H9 (cell line): ENCODE data around the gene FAM222B. TPM values are rescaled to one million over a fixed set of nuclear protein-coding genes. Genes with fewer than 3 reads are reported as not detected.

Source experiments
- DNase-seq: peaks from one replicate; pipeline ENCODE4 v3.0.0-alpha.2; 2017
- H2AFZ ChIP-seq: one replicate; pipeline ENCODE4 v1.6.1; 2013; ENCODE audit warnings: mild to moderate bottlenecking, low read length, control low read depth, moderate library complexity
- H2AK5ac ChIP-seq: 2 replicates; pipeline ENCODE4 v1.6.1; 2013; ENCODE audit warnings: low read length, control low read depth, mixed read lengths; ENCODE audit not compliant: insufficient read length
- H2BK120ac ChIP-seq: one replicate; pipeline ENCODE4 v1.6.1; 2013; ENCODE audit warnings: low read depth, mild to moderate bottlenecking, low read length, control low read depth, inconsistent platforms; ENCODE audit not compliant: poor library complexity, severe bottlenecking
- H2BK12ac ChIP-seq: 2 replicates; pipeline ENCODE4 v1.6.1; 2013; ENCODE audit warnings: low read length, control low read depth, mixed read lengths, low read depth; ENCODE audit not compliant: insufficient read length
- H2BK15ac ChIP-seq: 2 replicates; pipeline ENCODE4 v1.6.1; 2013; ENCODE audit warnings: low read depth, low read length, control low read depth
- H2BK20ac ChIP-seq: one replicate; pipeline ENCODE4 v1.6.1; 2013; ENCODE audit warnings: low read depth, mild to moderate bottlenecking, low read length, control low read depth, inconsistent platforms; ENCODE audit not compliant: poor library complexity, severe bottlenecking
- H2BK5ac ChIP-seq: 2 replicates; pipeline ENCODE4 v1.6.1; 2013; ENCODE audit warnings: low read length, control low read depth, mixed read lengths; ENCODE audit not compliant: insufficient read length
- H3K14ac ChIP-seq: 2 replicates; pipeline ENCODE4 v1.6.1; 2013; ENCODE audit warnings: low read length, control low read depth; ENCODE audit not compliant: insufficient read depth
- H3K18ac ChIP-seq: 2 replicates; pipeline ENCODE4 v1.6.1; 2013; ENCODE audit warnings: low read depth, mild to moderate bottlenecking, mixed read lengths, low read length, control low read depth; ENCODE audit not compliant: insufficient read length
- H3K23ac ChIP-seq: 2 replicates; pipeline ENCODE4 v1.6.1; 2013; ENCODE audit warnings: low read length, control low read depth, mixed read lengths, low read depth; ENCODE audit not compliant: insufficient read length
- H3K23me2 ChIP-seq: 2 replicates; pipeline ENCODE4 v1.6.1; 2013; ENCODE audit warnings: low read depth, mild to moderate bottlenecking, mixed read lengths, low read length, control low read depth; ENCODE audit not compliant: insufficient read length, poor library complexity, severe bottlenecking
- H3K27ac ChIP-seq: 2 replicates; pipeline ENCODE4 v1.5.1; 2013; ENCODE audit warnings: low read length, control low read depth, mixed read lengths, low read depth; ENCODE audit not compliant: insufficient read length
- H3K27me3 ChIP-seq: 2 replicates; pipeline ENCODE4 v1.6.1; 2013; ENCODE audit warnings: low read length, control low read depth, inconsistent platforms; ENCODE audit not compliant: insufficient read depth
- H3K4ac ChIP-seq: 2 replicates; pipeline ENCODE4 v1.6.1; 2013; ENCODE audit warnings: low read depth, mild to moderate bottlenecking, control low read depth, inconsistent platforms, low read length, moderate library complexity
- H3K4me1 ChIP-seq: 2 replicates; pipeline ENCODE4 v1.6.1; 2013; ENCODE audit warnings: low read length, control low read depth, inconsistent platforms; ENCODE audit not compliant: insufficient read depth
- H3K4me2 ChIP-seq: 2 replicates; pipeline ENCODE4 v1.6.1; 2013; ENCODE audit warnings: low read length, control low read depth, mixed read lengths; ENCODE audit not compliant: insufficient read length, insufficient read depth
- H3K56ac ChIP-seq: 2 replicates; pipeline ENCODE4 v1.6.1; 2013; ENCODE audit warnings: low read depth, mild to moderate bottlenecking, mixed read lengths, low read length, control low read depth; ENCODE audit not compliant: insufficient read length
- H3K79me1 ChIP-seq: 2 replicates; pipeline ENCODE4 v1.6.1; 2013; ENCODE audit warnings: low read depth, mild to moderate bottlenecking, moderate library complexity, low read length, control low read depth, inconsistent platforms; ENCODE audit not compliant: insufficient read depth, poor library complexity, severe bottlenecking
- H3K79me2 ChIP-seq: 2 replicates; pipeline ENCODE4 v1.6.1; 2013; ENCODE audit warnings: low read length, control low read depth, inconsistent platforms; ENCODE audit not compliant: insufficient read depth
- H3K9ac ChIP-seq: 2 replicates; pipeline ENCODE4 v1.6.1; 2013; ENCODE audit warnings: low read length, control low read depth, mixed read lengths; ENCODE audit not compliant: insufficient read length; ENCODE audit errors: extremely low read depth
- H3K9me3 ChIP-seq: one replicate; pipeline ENCODE4 v1.6.1; 2013; ENCODE audit warnings: low read depth, low read length, inconsistent platforms; ENCODE audit not compliant: control insufficient read depth
- H3T11ph ChIP-seq: one replicate; pipeline ENCODE4 v1.6.1; 2013; ENCODE audit warnings: mild to moderate bottlenecking, low read length, control low read depth, inconsistent platforms
- H4K20me1 ChIP-seq: one replicate; pipeline ENCODE4 v1.6.1; 2013; ENCODE audit not compliant: control insufficient read depth, insufficient read length, insufficient read depth
- H4K5ac ChIP-seq: 2 replicates; pipeline ENCODE4 v1.6.1; 2013; ENCODE audit warnings: low read depth, mild to moderate bottlenecking, mixed read lengths, low read length, control low read depth; ENCODE audit not compliant: insufficient read length
- H4K8ac ChIP-seq: replicated peaks from 2 replicates; pipeline ENCODE4 v1.6.1; 2013; ENCODE audit warnings: low read length, control low read depth, mixed read lengths, low read depth; ENCODE audit not compliant: insufficient read length
- H4K91ac ChIP-seq: 2 replicates; pipeline ENCODE4 v1.6.1; 2013; ENCODE audit warnings: low read depth, mild to moderate bottlenecking, moderate library complexity, mixed read lengths, low read length, control low read depth; ENCODE audit not compliant: insufficient read length
- H3K27ac Mint-ChIP-seq, 3 experiments: 2 replicates in 2 of 3; 3 replicates in 1 of 3; pipeline ENCODE4 v1.8.0; 2020 to 2021; ENCODE audit warnings: mixed read lengths in 3 of 3, mild to moderate bottlenecking in 1 of 3, moderate library complexity in 1 of 3
- H3K27me3 Mint-ChIP-seq: 2 replicates; pipeline ENCODE4 v1.8.0; 2021; ENCODE audit warnings: low read depth, mild to moderate bottlenecking, moderate library complexity, mixed read lengths
- H3K36me3 Mint-ChIP-seq, 3 experiments: 2 replicates in 2 of 3; 3 replicates in 1 of 3; pipeline ENCODE4 v1.8.0; 2020 to 2021; ENCODE audit warnings: low read depth in 3 of 3, mixed read lengths in 3 of 3; ENCODE audit not compliant: insufficient read depth in 1 of 3
- H3K4me1 Mint-ChIP-seq, 2 experiments: 2 replicates each; pipeline ENCODE4 v1.8.0; 2020; ENCODE audit warnings: mixed read lengths in 2 of 2
- H3K4me3 Mint-ChIP-seq, 2 experiments: 2 replicates in 1 of 2; 3 replicates in 1 of 2; pipeline ENCODE4 v1.8.0; 2020 to 2021; ENCODE audit warnings: mild to moderate bottlenecking in 2 of 2, mixed read lengths in 2 of 2, moderate library complexity in 1 of 2
- H3K9me3 Mint-ChIP-seq, 2 experiments: 2 replicates in 1 of 2; 3 replicates in 1 of 2; pipeline ENCODE4 v1.8.0; 2020; ENCODE audit warnings: mild to moderate bottlenecking in 2 of 2, mixed read lengths in 2 of 2, moderate library complexity in 1 of 2
- WGBS: extraction: QIAGEN DNeasy Blood & Tissue Kit; methylation state at CpG from one replicate; pipeline ENCODE4 v1.1.7; 2013; ENCODE audit warnings: missing lambda C conversion rate, low lambda C conversion rate, mixed read lengths; ENCODE audit not compliant: insufficient read length; ENCODE audit errors: extremely low coverage; 5-methylcytosine and 5-hydroxymethylcytosine counted together
- total RNA-seq: library from RNA; stranded (reverse); gene quantifications from 2 replicates; pipeline ENCODE4 v1.2.1, GENCODE V29; 2021
- TF ChIP-seq, protein P1 (sequence below): fragments of 200-600 bp; sonication (generic); conservative IDR thresholded peaks from 3 replicates; pipeline ENCODE4 v1.8.0; 2021; ENCODE audit warnings: antibody characterized with exemption, mild to moderate bottlenecking

Gene FAM222B
- total RNA-seq, 1 experiment from 2014 or later, result 76.1 TPM

DNA sequence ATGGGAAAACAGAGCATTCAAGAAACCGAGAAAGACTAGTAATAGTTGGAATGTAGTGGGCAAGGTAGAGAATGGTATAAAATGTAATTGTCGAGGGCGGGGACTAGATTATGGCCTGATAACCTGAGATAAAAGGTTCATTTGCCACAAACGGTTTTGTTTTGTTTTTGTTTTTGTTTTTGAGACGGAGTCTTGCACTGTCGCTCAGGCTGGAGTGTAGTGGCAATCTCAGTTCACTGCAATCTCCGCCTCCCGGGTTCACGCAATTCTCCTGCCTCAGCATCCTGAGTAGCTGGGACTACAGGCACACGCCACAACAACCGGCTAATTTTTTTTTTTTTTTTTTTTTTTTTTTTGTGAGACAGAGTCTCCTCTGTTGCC lies 112.7 kb downstream of the FAM222B start:
- Mint-ChIP-seq H3K27me3 (no peaks in the 10 kb centered on the region; the same call in 1 of the 2 replicates), H3K27ac (peak overlapping the region; percentile 22 to 56 (median 52); a peak in 4 of 7 replicates), H3K9me3 (no peaks in the 10 kb centered on the region; a peak in 2 of 5 replicates), H3K36me3 (peaks cover 0 to 11% (median 11%) of the 10 kb centered on the region in 3 experiments; a peak in 5 of 7 replicates), H3K4me1 (peaks cover 6 to 9% of the 10 kb centered on the region in 2 experiments), H3K4me3 (peak overlapping the region in 1 of 2 experiments; percentile 21; a peak in 1 of 5 replicates)
- no peaks in the 10 kb centered on the region for H3K9me3 ChIP-seq
- H4K91ac ChIP-seq, result no peak overlapping the region
- no peak overlapping the region for H3K56ac ChIP-seq
- H3K27me3 ChIP-seq, result no peaks in the 10 kb centered on the region
- no peak overlapping the region for H2BK12ac ChIP-seq
- no peak for DNase-seq
- no peaks in the 10 kb centered on the region for H4K20me1 ChIP-seq
- no peak overlapping the region for H3K23ac ChIP-seq
- H2BK5ac ChIP-seq, result no peak overlapping the region
- H3T11ph ChIP-seq, result no peak overlapping the region
- no peak overlapping the region for H4K8ac ChIP-seq
- no peak overlapping the region for H2BK20ac ChIP-seq
- 100% methylated on average over 2 of the region's 11 CpGs for WGBS
- H3K4me1 ChIP-seq, result no peaks in the 10 kb centered on the region
- peaks cover 20% of the 10 kb centered on the region for H3K23me2 ChIP-seq
- no peak overlapping the region for H3K14ac ChIP-seq
- no peak overlapping the region for H3K9ac ChIP-seq
- no peak overlapping the region for H2AK5ac ChIP-seq
- no peaks in the 10 kb centered on the region for H3K79me2 ChIP-seq
- H3K79me1 ChIP-seq, result no peaks in the 10 kb centered on the region
- no peak overlapping the region for H3K4me2 ChIP-seq
- TF ChIP-seq, protein P1, sequence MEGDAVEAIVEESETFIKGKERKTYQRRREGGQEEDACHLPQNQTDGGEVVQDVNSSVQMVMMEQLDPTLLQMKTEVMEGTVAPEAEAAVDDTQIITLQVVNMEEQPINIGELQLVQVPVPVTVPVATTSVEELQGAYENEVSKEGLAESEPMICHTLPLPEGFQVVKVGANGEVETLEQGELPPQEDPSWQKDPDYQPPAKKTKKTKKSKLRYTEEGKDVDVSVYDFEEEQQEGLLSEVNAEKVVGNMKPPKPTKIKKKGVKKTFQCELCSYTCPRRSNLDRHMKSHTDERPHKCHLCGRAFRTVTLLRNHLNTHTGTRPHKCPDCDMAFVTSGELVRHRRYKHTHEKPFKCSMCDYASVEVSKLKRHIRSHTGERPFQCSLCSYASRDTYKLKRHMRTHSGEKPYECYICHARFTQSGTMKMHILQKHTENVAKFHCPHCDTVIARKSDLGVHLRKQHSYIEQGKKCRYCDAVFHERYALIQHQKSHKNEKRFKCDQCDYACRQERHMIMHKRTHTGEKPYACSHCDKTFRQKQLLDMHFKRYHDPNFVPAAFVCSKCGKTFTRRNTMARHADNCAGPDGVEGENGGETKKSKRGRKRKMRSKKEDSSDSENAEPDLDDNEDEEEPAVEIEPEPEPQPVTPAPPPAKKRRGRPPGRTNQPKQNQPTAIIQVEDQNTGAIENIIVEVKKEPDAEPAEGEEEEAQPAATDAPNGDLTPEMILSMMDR, result no peak
- no peak overlapping the region for H2BK15ac ChIP-seq
- no peak overlapping the region for H4K5ac ChIP-seq
- no peak overlapping the region for H2BK120ac ChIP-seq
- H2AFZ ChIP-seq, result no peak overlapping the region
- no peak overlapping the region for H3K4ac ChIP-seq
- no peak overlapping the region for H3K27ac ChIP-seq
- no peak overlapping the region for H3K18ac ChIP-seq
